ENCODE results near the gene LSM3.

Gene LSM3

GRCh38 chr3:14143271-14144225 lies 35.1 kb upstream of the LSM3 start:
- no peak for DNase-seq (ENCODE audit: low read depth in 2 of 3, low spot score in 2 of 3)

- no peak for DNase-seq (ENCODE audit: low read depth in 2 of 3, low spot score in 2 of 3)
Observed at GRCh38 chr3:14144423-14145075, 34.1 kb upstream of the LSM3 start.

GRCh38 chr3:14145236-14145635 lies 33.4 kb upstream of the LSM3 start:
- DNase-seq (ENCODE audit: low read depth in 2 of 3, low spot score in 2 of 3), result no peak

GRCh38 chr3:14145670-14146380 lies 32.8 kb upstream of the LSM3 start:
- no peak for DNase-seq (ENCODE audit: low read depth in 2 of 3, low spot score in 2 of 3)

GRCh38 chr3:14146381-14147065 lies 32.1 kb upstream of the LSM3 start:
- no peak for DNase-seq (ENCODE audit: low read depth in 2 of 3, low spot score in 2 of 3)

GRCh38 chr3:14147066-14147435 lies 31.6 kb upstream of the LSM3 start:
- no peak for DNase-seq (ENCODE audit: low read depth in 2 of 3, low spot score in 2 of 3)

- no peak for DNase-seq (ENCODE audit: low read depth in 2 of 3, low spot score in 2 of 3)
Observed at GRCh38 chr3:14147617-14148016, 31.0 kb upstream of the LSM3 start.

- DNase-seq (ENCODE audit: low read depth in 2 of 3, low spot score in 2 of 3), result no peak
Observed at GRCh38 chr3:14148041-14148985, 30.3 kb upstream of the LSM3 start.

- DNase-seq (ENCODE audit: low read depth in 2 of 3, low spot score in 2 of 3), result no peak
Observed at GRCh38 chr3:14150078-14150477, 28.5 kb upstream of the LSM3 start.

- no peak for DNase-seq (ENCODE audit: low read depth in 2 of 3, low spot score in 2 of 3)
Observed at GRCh38 chr3:14150491-14151230, 28.0 kb upstream of the LSM3 start.

- DNase-seq (ENCODE audit: low read depth in 2 of 3, low spot score in 2 of 3), result no peak
Observed at GRCh38 chr3:14151471-14152083, 27.0 kb upstream of the LSM3 start.

GRCh38 chr3:14152233-14152962 lies 26.2 kb upstream of the LSM3 start:
- no peak for DNase-seq (ENCODE audit: low read depth in 2 of 3, low spot score in 2 of 3)

- no peak for DNase-seq (ENCODE audit: low read depth in 2 of 3, low spot score in 2 of 3)
Observed at GRCh38 chr3:14152963-14153355, 25.7 kb upstream of the LSM3 start.

- no peak for DNase-seq (ENCODE audit: low read depth in 2 of 3, low spot score in 2 of 3)
Observed at GRCh38 chr3:14153663-14154062, 25.0 kb upstream of the LSM3 start.

GRCh38 chr3:14154276-14154675 lies 24.3 kb upstream of the LSM3 start:
- DNase-seq (ENCODE audit: low read depth in 2 of 3, low spot score in 2 of 3), result no peak

- DNase-seq (ENCODE audit: low read depth in 2 of 3, low spot score in 2 of 3), result no peak
Observed at GRCh38 chr3:14154895-14155440, 23.6 kb upstream of the LSM3 start.

GRCh38 chr3:14156201-14156600 lies 22.4 kb upstream of the LSM3 start:
- no peak for DNase-seq (ENCODE audit: low read depth in 2 of 3, low spot score in 2 of 3)
